ENCODE measurements around the gene UMODL1.
A peak's percentile ranks its signal among the peaks of the same experiment; 100 is the strongest.

UMODL1 gene

GRCh38 chr21:42071146-42071737, at the start of gene UMODL1:
UMODL1 (plus strand) TSS chr21:42071317; CDS start chr21:42071317, 0 bp downstream.
- DNase-seq: no peak

GRCh38 chr21:42021371-42022090, 49.6 kb upstream of the UMODL1 start:
- no peak for DNase-seq

- DNase-seq: no peak
Measured at GRCh38 chr21:42022091-42022430, 49.1 kb upstream of the UMODL1 start.

- DNase-seq: no peak
Measured at GRCh38 chr21:42022906-42023305, 48.2 kb upstream of the UMODL1 start.

- DNase-seq: peak; percentile 15
Measured at GRCh38 chr21:42025376-42026081, 45.6 kb upstream of the UMODL1 start.

GRCh38 chr21:42026082-42026435, 45.1 kb upstream of the UMODL1 start:
- no peak for DNase-seq

GRCh38 chr21:42027085-42027821, 43.9 kb upstream of the UMODL1 start:
- DNase-seq: no peak

GRCh38 chr21:42027822-42028765, 43.0 kb upstream of the UMODL1 start:
- no peak for DNase-seq

GRCh38 chr21:42028766-42029425, 42.2 kb upstream of the UMODL1 start:
- DNase-seq: no peak

GRCh38 chr21:42030311-42030710, 40.8 kb upstream of the UMODL1 start:
- no peak for DNase-seq

- DNase-seq: no peak
Measured at GRCh38 chr21:42031241-42031640, 39.9 kb upstream of the UMODL1 start.

- no peak for DNase-seq
Measured at GRCh38 chr21:42031816-42032215, 39.3 kb upstream of the UMODL1 start.

GRCh38 chr21:42032266-42032665, 38.9 kb upstream of the UMODL1 start:
- no peak for DNase-seq

- DNase-seq: no peak
Measured at GRCh38 chr21:42032968-42033367, 38.1 kb upstream of the UMODL1 start.

- no peak for DNase-seq
Measured at GRCh38 chr21:42036313-42036712, 34.8 kb upstream of the UMODL1 start.

- no peak for DNase-seq
Measured at GRCh38 chr21:42037516-42037915, 33.6 kb upstream of the UMODL1 start.

- no peak for DNase-seq
Measured at GRCh38 chr21:42037943-42038342, 33.2 kb upstream of the UMODL1 start.

- no peak for DNase-seq
Measured at GRCh38 chr21:42038393-42038792, 32.7 kb upstream of the UMODL1 start.

- DNase-seq: no peak
Measured at GRCh38 chr21:42038826-42039425, 32.2 kb upstream of the UMODL1 start.

GRCh38 chr21:42039470-42039901, 31.6 kb upstream of the UMODL1 start:
- no peak for DNase-seq

- no peak for DNase-seq
Measured at GRCh38 chr21:42039911-42040351, 31.2 kb upstream of the UMODL1 start.
